DND-41 (cell line): ENCODE data around the gene INPP5E.

Source experiments
- EZH2 ChIP-seq: IDR thresholded peaks from 3 replicates; pipeline ENCODE4 v1.6.1; 2012; ENCODE audit warnings: borderline replicate concordance, low read depth, mild to moderate bottlenecking, moderate library complexity, low read length, inconsistent platforms; ENCODE audit not compliant: severe bottlenecking
- TF ChIP-seq, protein P1 (sequence below): IDR thresholded peaks from 2 replicates; pipeline ENCODE4 v1.5.1; 2012; ENCODE audit warnings: borderline replicate concordance, low read length, moderate library complexity, mild to moderate bottlenecking; ENCODE audit not compliant: poor library complexity, severe bottlenecking; ENCODE audit errors: extremely low read depth

- TF ChIP-seq, protein P1, sequence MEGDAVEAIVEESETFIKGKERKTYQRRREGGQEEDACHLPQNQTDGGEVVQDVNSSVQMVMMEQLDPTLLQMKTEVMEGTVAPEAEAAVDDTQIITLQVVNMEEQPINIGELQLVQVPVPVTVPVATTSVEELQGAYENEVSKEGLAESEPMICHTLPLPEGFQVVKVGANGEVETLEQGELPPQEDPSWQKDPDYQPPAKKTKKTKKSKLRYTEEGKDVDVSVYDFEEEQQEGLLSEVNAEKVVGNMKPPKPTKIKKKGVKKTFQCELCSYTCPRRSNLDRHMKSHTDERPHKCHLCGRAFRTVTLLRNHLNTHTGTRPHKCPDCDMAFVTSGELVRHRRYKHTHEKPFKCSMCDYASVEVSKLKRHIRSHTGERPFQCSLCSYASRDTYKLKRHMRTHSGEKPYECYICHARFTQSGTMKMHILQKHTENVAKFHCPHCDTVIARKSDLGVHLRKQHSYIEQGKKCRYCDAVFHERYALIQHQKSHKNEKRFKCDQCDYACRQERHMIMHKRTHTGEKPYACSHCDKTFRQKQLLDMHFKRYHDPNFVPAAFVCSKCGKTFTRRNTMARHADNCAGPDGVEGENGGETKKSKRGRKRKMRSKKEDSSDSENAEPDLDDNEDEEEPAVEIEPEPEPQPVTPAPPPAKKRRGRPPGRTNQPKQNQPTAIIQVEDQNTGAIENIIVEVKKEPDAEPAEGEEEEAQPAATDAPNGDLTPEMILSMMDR = no peak
- TF ChIP-seq EZH2 = no peak
Measured at GRCh38 chr9:136442265-136442664, 2.6 kb upstream of the INPP5E start.
